B cell (primary cell): ENCODE results near the gene BMERB1. TPM values are rescaled to one million over a fixed set of nuclear protein-coding genes. Genes with fewer than 3 reads are reported as not detected.

Source experiments
- ATAC-seq: fragments of 200-7000 bp; cut with Tn5 transposase; one replicate; pipeline ENCODE4 v1.10.0; 2021; ENCODE audit warnings: low read depth, mild to moderate bottlenecking, moderate number of reproducible peaks, moderate library complexity
- CTCF ChIA-PET: fragments of 350-600 bp; sonication (Branson Sonifier 250); formaldehyde crosslinking; loops from one replicate; lab custom pipeline; 2021; ENCODE audit warnings: antibody characterized with exemption, inconsistent platforms; lab: Charles Lee
- POLR2A ChIA-PET: fragments of 350-600 bp; sonication (Branson Sonifier 250); formaldehyde crosslinking; loops from one replicate; lab custom pipeline; 2021; ENCODE audit warnings: antibody characterized with exemption; lab: Charles Lee
- DNase-seq: peaks from one replicate; pipeline ENCODE4 v3.0.0; 2013
- H2AFZ ChIP-seq: 2 replicates; pipeline ENCODE4 v1.6.1; 2012; ENCODE audit warnings: mild to moderate bottlenecking, low read depth, low read length; ENCODE audit not compliant: insufficient read depth, poor library complexity, severe bottlenecking
- H3K27ac ChIP-seq, 2 donors: 1 replicate in 1 of 2; 2 replicates in 1 of 2; pipeline ENCODE4 v1.5.1; 2012 to 2013; ENCODE audit warnings: low read length in 2 of 2, mild to moderate bottlenecking in 2 of 2, moderate library complexity in 1 of 2
- H3K27me3 ChIP-seq, 4 experiments: fragments of 200-600 bp in 1 of 4; sonication (generic) in 1 of 4; replicated peaks in 1 of 4; 1 replicate in 2 of 4; 2 replicates in 2 of 4; pipeline versions ENCODE4 v1.6.1 to v1.7.0; 2013 to 2016; ENCODE audit warnings: low read length in 3 of 4, mild to moderate bottlenecking in 2 of 4, mixed read lengths in 1 of 4, moderate library complexity in 1 of 4; ENCODE audit not compliant: insufficient read depth in 4 of 4, control insufficient read depth in 3 of 4; ENCODE audit errors: control extremely low read depth in 1 of 4
- H3K36me3 ChIP-seq, 2 experiments: replicated peaks in 1 of 2; 1 replicate in 1 of 2; 2 replicates in 1 of 2; pipeline versions ENCODE4 v1.6.1 to v1.7.1; 2013; ENCODE audit warnings: low read length in 1 of 2; ENCODE audit not compliant: insufficient read depth in 2 of 2, control insufficient read depth in 1 of 2; ENCODE audit errors: control extremely low read depth in 1 of 2, extremely low read depth in 1 of 2
- H3K4me1 ChIP-seq, 2 donors: fragments of 200-600 bp in 1 of 2; sonication (generic) in 1 of 2; 1 replicate in 1 of 2; 2 replicates in 1 of 2; pipeline versions ENCODE4 v1.5.1 to v1.6.1; 2013 to 2017; ENCODE audit warnings: low read length in 2 of 2; ENCODE audit not compliant: control insufficient read depth in 2 of 2, insufficient read depth in 2 of 2
- H3K4me2 ChIP-seq: replicated peaks from 2 replicates; pipeline ENCODE3; 2012; ENCODE audit warnings: mild to moderate bottlenecking, low read depth, low read length; ENCODE audit not compliant: poor library complexity, severe bottlenecking
- H3K4me3 ChIP-seq, 5 experiments: fragments of 200-600 bp in 1 of 5; sonication (generic) in 1 of 5; 1 replicate in 3 of 5; 2 replicates in 2 of 5; pipeline versions ENCODE4 v1.5.1 to v1.7.0; 2011 to 2016; ENCODE audit warnings: low read length in 4 of 5, mild to moderate bottlenecking in 4 of 5, low read depth in 2 of 5, control low read depth in 1 of 5, moderate library complexity in 1 of 5; ENCODE audit not compliant: insufficient read depth in 1 of 5; ENCODE audit errors: control extremely low read depth in 1 of 5, extremely low read depth in 1 of 5
- H3K79me2 ChIP-seq: fragments of 200-600 bp; sonication (generic); one replicate; pipeline ENCODE4 v1.6.0; 2016; ENCODE audit warnings: low read length; ENCODE audit not compliant: control insufficient read depth, insufficient read depth
- H3K9ac ChIP-seq: fragments of 200-600 bp; sonication (generic); 2 replicates; pipeline ENCODE4 v1.6.1; 2017; ENCODE audit warnings: mild to moderate bottlenecking, low read length, moderate library complexity
- H3K9me3 ChIP-seq, 3 donors: one replicate each; pipeline versions ENCODE4 v1.6.1 to v1.7.1; 2013; ENCODE audit warnings: low read length in 2 of 3; ENCODE audit not compliant: control insufficient read depth in 2 of 3, insufficient read depth in 1 of 3; ENCODE audit errors: control extremely low read depth in 1 of 3
- H4K20me1 ChIP-seq: 2 replicates; pipeline ENCODE4 v1.6.0; 2012; ENCODE audit warnings: mild to moderate bottlenecking, low read length; ENCODE audit not compliant: insufficient read depth, control insufficient read depth, poor library complexity, severe bottlenecking
- H3K27ac Mint-ChIP-seq: one replicate; pipeline ENCODE4 v1.8.0; 2021; ENCODE audit warnings: mixed read lengths
- H3K27me3 Mint-ChIP-seq: one replicate; pipeline ENCODE4 v1.8.0; 2021; ENCODE audit warnings: mixed read lengths
- H3K4me1 Mint-ChIP-seq: one replicate; pipeline ENCODE4 v1.8.0; 2021; ENCODE audit warnings: mixed read lengths
- H3K4me3 Mint-ChIP-seq: one replicate; pipeline ENCODE4 v1.8.0; 2021; ENCODE audit warnings: mixed read lengths
- H3K9me3 Mint-ChIP-seq: one replicate; pipeline ENCODE4 v1.8.0; 2022; ENCODE audit warnings: mixed read lengths; ENCODE audit not compliant: insufficient read depth
- CTCF ChIP-seq: fragments of 200-600 bp; IDR thresholded peaks from one replicate; pipeline ENCODE4 v1.8.0; 2022; ENCODE audit warnings: antibody characterized with exemption, mild to moderate bottlenecking
- EZH2 ChIP-seq: IDR thresholded peaks from 2 replicates; pipeline ENCODE4 v1.6.1; 2012; ENCODE audit warnings: borderline replicate concordance, low read depth, mild to moderate bottlenecking, moderate library complexity, low read length; ENCODE audit not compliant: insufficient read depth, poor library complexity, severe bottlenecking
- WGBS: methylation state at CpG from one replicate; pipeline ENCODE4 v1.1.5; 2013; ENCODE audit warnings: missing lambda C conversion rate; ENCODE audit not compliant: insufficient coverage; 5-methylcytosine and 5-hydroxymethylcytosine counted together
- intact Hi-C: fragments of 100-400 bp; cut with micrococcal nuclease; formaldehyde crosslinking; loops from one replicate; pipeline ENCODE4 v1.10.0; 2022
- polyA plus RNA-seq: library from polyadenylated mRNA; depleted of rRNA; stranded (reverse); fragments of >200 nt; gene quantifications from 2 replicates; pipeline ENCODE4 v1.2.3, GENCODE V29; 2012
- total RNA-seq, 2 donors: library from RNA; stranded (reverse); fragments of 120-200 nt in 1 of 2; gene quantifications; 1 replicate in 1 of 2; 2 replicates in 1 of 2; pipeline versions ENCODE4 v1.2.3 to v1.2.4, GENCODE V29; 2013 to 2022

Gene BMERB1
- total and polyA plus RNA-seq, 2 donors (not counting 1 experiment from before 2014, with no cell fraction given): 2.2 to 11.2 TPM

GRCh38 chr16:15517743-15518377 lies 83.5 kb downstream of the BMERB1 start:
- H3K27ac ChIP-seq: no peak overlapping the region
- no peaks in the 10 kb centered on the region for H3K79me2 ChIP-seq
- H3K4me2 ChIP-seq: no peak overlapping the region
- H3K4me3 Mint-ChIP-seq: no peak overlapping the region
- DNase-seq (no peak), ATAC-seq (no peak)
- no peak overlapping the region for H3K9ac ChIP-seq
- no peaks in the 10 kb centered on the region for H3K9me3 Mint-ChIP-seq
- H2AFZ ChIP-seq: no peak overlapping the region
- H3K27me3 Mint-ChIP-seq: no peaks in the 10 kb centered on the region
- no peaks in the 10 kb centered on the region for H3K27me3 ChIP-seq
- ChIA-PET CTCF (no interaction called here), POLR2A (no interaction called here)
- no peak overlapping the region for H3K4me3 ChIP-seq
- no peak overlapping the region for H3K27ac Mint-ChIP-seq
- WGBS: 94% methylated on average over 3 of the region's 3 CpGs
- H3K9me3 ChIP-seq: peaks cover 0 to 3% (median 0%) of the 10 kb centered on the region in 3 donors
- peaks cover 0 to 2% of the 10 kb centered on the region in 2 donors for H3K4me1 ChIP-seq
- peaks cover 2% of the 10 kb centered on the region for H3K4me1 Mint-ChIP-seq
- no peaks in the 10 kb centered on the region for H4K20me1 ChIP-seq
- no peaks in the 10 kb centered on the region for H3K36me3 ChIP-seq
- TF ChIP-seq CTCF: no peak
- no peak for TF ChIP-seq EZH2
- intact Hi-C loops: no loop called here

DNA sequence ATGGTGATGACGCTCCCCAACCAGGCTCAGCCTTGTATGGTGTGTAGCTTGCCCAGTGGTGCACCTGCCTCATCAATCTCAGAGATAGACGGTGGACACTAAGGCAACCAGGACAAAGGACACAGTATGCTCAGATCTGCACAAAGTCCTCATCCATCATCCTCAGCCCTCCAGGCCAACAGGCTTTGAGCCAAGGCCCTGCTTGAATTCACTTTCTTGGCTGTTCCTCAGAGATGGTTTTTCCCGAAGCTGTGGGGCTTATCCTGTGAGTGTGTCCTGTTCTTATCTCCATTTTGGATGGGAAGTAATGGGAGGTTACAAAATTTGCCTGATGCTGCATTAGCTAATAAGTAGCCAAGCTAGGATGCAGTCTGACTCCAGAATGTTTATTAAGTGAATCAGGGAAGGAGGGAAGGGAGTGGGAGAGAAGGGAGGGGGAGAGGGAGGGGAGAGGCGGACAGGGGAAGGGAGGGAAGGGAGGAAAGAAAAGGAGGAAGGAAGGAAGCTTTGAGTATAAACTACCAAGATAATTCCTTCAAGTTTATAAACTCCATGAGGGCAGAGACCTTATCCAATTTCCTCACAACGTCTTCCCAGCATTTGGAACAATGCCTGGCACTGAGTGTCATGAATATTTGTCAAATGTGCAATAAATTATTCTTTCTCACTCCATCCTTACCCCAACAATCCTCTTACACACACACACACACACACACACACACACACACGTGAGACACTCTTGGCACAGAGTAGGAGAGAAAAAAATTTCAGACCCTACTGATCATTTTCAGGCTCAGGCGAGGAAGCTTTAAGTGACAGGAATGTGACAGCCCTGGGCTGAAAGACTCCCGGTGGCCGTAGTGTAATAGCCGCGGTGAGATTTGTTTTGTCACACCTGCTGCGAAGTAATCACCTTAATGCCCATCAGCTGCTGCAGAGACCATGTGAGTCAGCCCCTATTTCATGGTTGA lies 84.3 kb downstream of the BMERB1 start:
- ChIA-PET CTCF (no interaction called here), POLR2A (no interaction called here)
- H3K4me1 ChIP-seq: peaks cover 5 to 10% of the 10 kb centered on the region in 2 donors
- no peak overlapping the region for H2AFZ ChIP-seq
- no peaks in the 10 kb centered on the region for H3K79me2 ChIP-seq
- H3K27me3 ChIP-seq: no peaks in the 10 kb centered on the region
- Mint-ChIP-seq H3K27ac (no peak overlapping the region), H3K27me3 (no peaks in the 10 kb centered on the region), H3K4me1 (peaks cover 10% of the 10 kb centered on the region), H3K9me3 (no peaks in the 10 kb centered on the region), H3K4me3 (no peak overlapping the region)
- H3K27ac ChIP-seq: no peak overlapping the region
- intact Hi-C loops: no loop called here
- no peak overlapping the region for H3K4me2 ChIP-seq
- no peaks in the 10 kb centered on the region for H4K20me1 ChIP-seq
- TF ChIP-seq EZH2: no peak
- TF ChIP-seq CTCF: no peak
- H3K36me3 ChIP-seq: no peaks in the 10 kb centered on the region
- DNase-seq: no peak
- H3K4me3 ChIP-seq: no peak overlapping the region
- 95% methylated on average over 9 of the region's 12 CpGs for WGBS
- peaks cover 0 to 3% (median 0%) of the 10 kb centered on the region in 3 donors for H3K9me3 ChIP-seq
- no peak overlapping the region for H3K9ac ChIP-seq
- ATAC-seq: no peak
